GM21381 (cell line): Measurements from ENCODE around the gene TUSC2.

Experiments
- ATAC-seq: cut with Tn5 transposase; IDR thresholded peaks from one replicate; pipeline ENCODE4 v1.9.1; 2021; ENCODE audit warnings: mild to moderate bottlenecking, moderate library complexity; ENCODE audit not compliant: unreplicated experiment

TUSC2 gene

DNA sequence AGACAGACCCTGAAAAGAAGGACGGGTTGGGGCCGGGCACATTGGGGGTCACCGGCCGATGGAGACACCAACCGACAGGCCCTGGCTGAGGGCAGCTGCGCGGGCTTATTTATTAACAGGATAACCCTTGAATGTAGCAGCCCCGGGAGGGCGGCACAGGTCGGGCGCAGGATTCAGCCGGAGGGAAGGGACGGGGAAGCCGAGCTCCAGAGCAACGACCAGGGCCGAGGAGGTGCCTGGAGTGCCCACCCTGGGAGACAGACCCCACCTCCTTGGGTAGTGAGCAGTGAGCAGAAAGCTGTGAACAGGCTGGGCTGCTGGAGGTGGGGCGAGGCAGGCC lies 51.3 kb downstream of the TUSC2 start:
- ATAC-seq = no peak

GRCh38 chr3:50275996-50276761 lies 51.8 kb downstream of the TUSC2 start:
- ATAC-seq = no peak

DNA sequence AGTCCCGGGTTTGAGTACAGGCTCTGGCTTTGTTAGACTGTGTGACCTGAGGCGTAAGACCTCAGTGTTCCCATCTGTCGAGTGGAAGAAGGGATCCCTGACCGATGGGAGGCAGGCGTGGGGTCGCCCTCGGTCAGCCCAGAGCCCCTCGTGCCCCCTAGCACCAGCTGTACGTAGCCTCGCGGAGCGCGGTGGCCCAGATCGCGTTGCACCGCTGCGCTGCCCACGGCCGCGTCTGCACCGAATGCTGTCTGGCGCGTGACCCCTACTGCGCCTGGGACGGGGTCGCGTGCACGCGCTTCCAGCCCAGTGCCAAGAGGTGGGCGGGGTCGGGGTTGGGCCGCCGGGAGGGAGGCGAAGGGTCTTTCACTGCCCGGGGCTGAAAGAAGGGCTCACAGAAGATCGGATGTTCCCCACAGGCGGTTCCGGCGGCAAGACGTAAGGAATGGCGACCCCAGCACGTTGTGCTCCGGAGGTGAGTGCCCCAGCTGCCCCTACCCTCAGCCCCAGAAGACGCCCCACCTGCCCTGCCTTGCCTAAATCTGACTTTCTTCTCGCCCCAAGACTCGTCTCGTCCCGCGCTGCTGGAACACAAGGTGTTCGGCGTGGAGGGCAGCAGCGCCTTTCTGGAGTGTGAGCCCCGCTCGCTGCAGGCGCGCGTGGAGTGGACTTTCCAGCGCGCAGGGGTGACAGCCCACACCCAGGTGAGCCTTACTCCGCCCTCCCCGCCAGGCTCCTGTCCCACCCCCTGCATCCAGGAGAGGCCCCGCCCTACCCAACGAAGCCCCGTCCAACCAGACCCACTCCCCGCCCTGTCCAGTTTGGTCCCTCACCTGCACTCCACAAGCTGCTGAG lies 52.7 kb downstream of the TUSC2 start:
- ATAC-seq = no peak
